Keratinocyte (primary cell): ENCODE data around the gene KIF1B. TPM values are rescaled to one million over a fixed set of nuclear protein-coding genes. Genes with fewer than 3 reads are reported as not detected.

Experiments used
- DNase-seq: peaks from one replicate; pipeline ENCODE4 v3.0.0-alpha.2; 2011; ENCODE audit warnings: low read depth, missing footprints, low spot score
- FAIRE-seq: peaks from 2 replicates; lab custom pipeline; 2011; peaks lifted over from hg19 to GRCh38; lab: Jason Lieb, UNC
- H2AFZ ChIP-seq: 2 replicates; pipeline ENCODE4 v1.6.0; 2012; ENCODE audit warnings: low read length, control low read depth, inconsistent platforms; ENCODE audit not compliant: control insufficient read depth
- H3K27ac ChIP-seq: 2 replicates; pipeline ENCODE4 v1.5.1; 2011; ENCODE audit warnings: low read length; ENCODE audit not compliant: control insufficient read depth, insufficient read depth
- H3K27me3 ChIP-seq: 3 replicates; pipeline ENCODE4 v1.6.0; 2011; ENCODE audit warnings: low read length; ENCODE audit not compliant: control insufficient read depth, insufficient read depth; ENCODE audit errors: extremely low read depth
- H3K36me3 ChIP-seq, 2 experiments: 2 replicates in 1 of 2; 3 replicates in 1 of 2; pipeline ENCODE4 v1.5.1; 2011; ENCODE audit warnings: low read length in 2 of 2, mild to moderate bottlenecking in 1 of 2; ENCODE audit not compliant: control insufficient read depth in 2 of 2, insufficient read depth in 2 of 2; ENCODE audit errors: extremely low read depth in 1 of 2
- H3K4me1 ChIP-seq: 3 replicates; pipeline ENCODE4 v1.5.1; 2011; ENCODE audit warnings: low read length; ENCODE audit not compliant: control insufficient read depth, insufficient read depth; ENCODE audit errors: extremely low read depth
- H3K4me2 ChIP-seq: 3 replicates; pipeline ENCODE4 v1.6.0; 2011; ENCODE audit warnings: low read depth, low read length; ENCODE audit not compliant: control insufficient read depth, insufficient read depth; ENCODE audit errors: extremely low read depth
- H3K4me3 ChIP-seq, 3 experiments: fragments of 200-600 bp in 1 of 3; sonication (generic) in 1 of 3; 2 replicates in 2 of 3; 3 replicates in 1 of 3; pipeline ENCODE4 v1.5.1; 2011 to 2016; ENCODE audit warnings: low read length in 3 of 3, mild to moderate bottlenecking in 3 of 3, control low read depth in 2 of 3, inconsistent platforms in 1 of 3, low read depth in 1 of 3, mixed read lengths in 1 of 3, mixed run types in 1 of 3, moderate library complexity in 1 of 3; ENCODE audit not compliant: control insufficient read depth in 2 of 3, insufficient read depth in 2 of 3; ENCODE audit errors: extremely low read depth in 1 of 3
- H3K79me2 ChIP-seq: 2 replicates; pipeline ENCODE4 v1.6.0; 2012; ENCODE audit warnings: low read length; ENCODE audit not compliant: control insufficient read depth, insufficient read depth
- H3K9ac ChIP-seq: 3 replicates; pipeline ENCODE4 v1.6.0; 2011; ENCODE audit warnings: low read length; ENCODE audit not compliant: control insufficient read depth, insufficient read depth; ENCODE audit errors: extremely low read depth
- H3K9me1 ChIP-seq: 3 replicates; pipeline ENCODE4 v1.6.0; 2011; ENCODE audit warnings: low read length; ENCODE audit not compliant: control insufficient read depth, insufficient read depth; ENCODE audit errors: extremely low read depth
- H3K9me3 ChIP-seq: 2 replicates; pipeline ENCODE4 v1.5.1; 2012; ENCODE audit warnings: low read depth, low read length; ENCODE audit not compliant: control insufficient read depth
- H4K20me1 ChIP-seq: 3 replicates; pipeline ENCODE4 v1.6.0; 2011; ENCODE audit warnings: low read length; ENCODE audit not compliant: control insufficient read depth, insufficient read depth; ENCODE audit errors: extremely low read depth
- CTCF ChIP-seq, 3 experiments: IDR thresholded peaks in 1 of 3; conservative IDR thresholded peaks in 1 of 3; optimal IDR thresholded peaks in 1 of 3; 2 replicates in 2 of 3; 3 replicates in 1 of 3; pipeline versions ENCODE3 to v1.5.1; 2011; ENCODE audit warnings: low read length in 3 of 3, mild to moderate bottlenecking in 3 of 3, moderate library complexity in 2 of 3, control low read depth in 1 of 3, inconsistent platforms in 1 of 3; ENCODE audit not compliant: insufficient read depth in 2 of 3; ENCODE audit errors: extremely low read depth in 1 of 3
- EZH2 ChIP-seq: IDR thresholded peaks from one replicate; pipeline ENCODE4 v1.6.1; 2012; ENCODE audit warnings: inconsistent platforms, mild to moderate bottlenecking, low read length, moderate library complexity
- dilution Hi-C: fragments of 300-500 bp; cut with MboI; formaldehyde crosslinking; loops from one replicate; pipeline ENCODE4 v1.7.0; 2020; ENCODE audit warnings: low sequenced_read_pairs; ENCODE audit not compliant: extremely low pct_ligation_motif_present
- polyA plus RNA-seq, 5 experiments: library from polyadenylated mRNA; depleted of rRNA in 3 of 5; stranded (reverse) in 3 of 5; stranded (forward) in 1 of 5; unstranded in 1 of 5; fragments of >200 nt; gene quantifications; 1 replicate in 1 of 5; 2 replicates in 3 of 5; 3 replicates in 1 of 5; pipeline versions ENCODE4 v1.2.1 to v1.2.3, GENCODE V29; 2011 to 2012; ENCODE audit warnings: missing spikeins in 2 of 5, low read depth in 1 of 5, low replicate concordance in 1 of 5

KIF1B gene
- polyA plus RNA-seq, 1 donor (not counting 4 experiments of a cell fraction or from before 2014, with no cell fraction given), result 15.1 TPM

GRCh38 chr1:10209590-10209904 lies 823 bp upstream of the KIF1B start:
- dilution Hi-C loops, result no loop called here
- H2AFZ ChIP-seq, result peak overlapping the region; percentile 61
- H3K9ac ChIP-seq, result peak overlapping the region; percentile 90
- H3K27ac ChIP-seq, result peak overlapping the region; percentile 79
- FAIRE-seq (no peak), DNase-seq (no peak)
- peaks cover 2% of the 10 kb centered on the region for H3K9me1 ChIP-seq
- H3K4me3 ChIP-seq, result peak overlapping the region; percentile 53 to 83 (median 65)
- no peaks in the 10 kb centered on the region for H4K20me1 ChIP-seq
- no peaks in the 10 kb centered on the region for H3K9me3 ChIP-seq
- H3K4me1 ChIP-seq, result peaks cover 16% of the 10 kb centered on the region
- TF ChIP-seq CTCF (optimal IDR thresholded peaks at IDR 0.05 in 1 of 3, IDR thresholded peaks at IDR 0.05 in 1 of 3, conservative IDR thresholded peaks at IDR 0.05 in 1 of 3; ENCODE audit: extremely low read depth in 1 of 3, insufficient read depth in 2 of 3, low read length in 3 of 3), result no peak
- TF ChIP-seq EZH2, result no peak
- no peaks in the 10 kb centered on the region for H3K27me3 ChIP-seq
- H3K36me3 ChIP-seq, result no peaks in the 10 kb centered on the region
- peak overlapping the region; percentile 77 for H3K4me2 ChIP-seq
- peaks cover 33% of the 10 kb centered on the region for H3K79me2 ChIP-seq

DNA sequence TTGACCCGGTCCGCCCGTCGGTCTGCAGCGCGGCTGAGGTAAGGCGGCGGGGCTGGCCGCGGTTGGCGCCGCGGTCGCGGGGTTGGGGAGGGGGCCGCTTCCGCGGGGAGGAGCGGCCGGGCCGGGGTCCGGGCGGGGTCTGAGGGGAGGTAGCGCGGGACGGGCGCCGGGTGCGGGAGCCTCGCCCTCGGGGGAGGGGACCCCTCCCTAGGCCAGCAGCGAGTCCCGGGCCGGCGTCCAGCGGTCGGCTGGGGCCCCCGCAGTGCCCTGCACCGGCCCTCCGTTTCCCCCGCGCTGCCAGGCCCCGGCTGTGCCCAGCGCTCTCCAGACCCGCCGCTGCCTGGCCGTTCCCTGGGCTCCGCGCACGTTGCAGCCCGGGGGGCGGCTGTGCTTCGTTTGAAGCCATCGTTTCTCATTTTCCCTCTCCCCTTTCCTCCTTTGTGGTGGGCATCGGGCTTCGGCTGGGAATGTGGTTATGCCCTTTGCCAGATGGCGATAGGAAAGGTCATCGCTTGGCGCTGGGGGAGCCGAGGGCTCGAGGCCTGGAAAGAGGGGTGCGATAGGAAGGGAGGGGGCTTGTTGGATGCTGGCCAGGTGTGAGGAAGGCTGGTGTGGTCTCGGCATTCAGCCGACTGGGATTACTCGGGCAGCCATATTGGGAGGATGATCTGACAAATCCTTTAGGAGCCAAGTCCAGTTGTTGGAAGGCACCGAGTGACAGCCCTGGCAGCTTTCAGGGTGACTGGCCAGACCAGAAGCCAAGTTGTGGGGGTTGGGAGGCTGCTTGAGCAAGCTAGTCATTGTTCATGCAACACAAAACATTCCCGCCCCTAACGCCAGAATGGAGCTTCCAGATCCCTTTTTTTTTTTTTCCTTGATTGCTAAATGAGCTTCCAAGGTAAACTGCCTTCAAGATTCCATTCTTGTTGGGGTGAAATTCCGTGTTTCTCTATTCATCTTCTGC lies 753 bp downstream of the KIF1B start:
- peak overlapping the region; percentile 91 for H3K9ac ChIP-seq
- H3K79me2 ChIP-seq, result peaks cover 44% of the 10 kb centered on the region
- dilution Hi-C loops, result no loop called here

More for the DNA sequence above, 753 bp downstream of the KIF1B start:
- FAIRE-seq (no peak), DNase-seq (no peak)
- Histone ChIP-seq H3K4me3 (peak overlapping the region; percentile 53 to 89 (median 88)), H3K4me2 (peak overlapping the region; percentile 96), H3K9me1 (peaks cover 2% of the 10 kb centered on the region), H3K36me3 (no peaks in the 10 kb centered on the region), H3K9me3 (no peaks in the 10 kb centered on the region), H3K27me3 (no peaks in the 10 kb centered on the region), H2AFZ (peak overlapping the region; percentile 85), H4K20me1 (peaks cover 3% of the 10 kb centered on the region), H3K27ac (peak overlapping the region; percentile 79), H3K4me1 (peaks cover 16% of the 10 kb centered on the region)
- TF ChIP-seq EZH2, result no peak
- no peak for TF ChIP-seq CTCF (optimal IDR thresholded peaks at IDR 0.05 in 1 of 3, IDR thresholded peaks at IDR 0.05 in 1 of 3, conservative IDR thresholded peaks at IDR 0.05 in 1 of 3; ENCODE audit: extremely low read depth in 1 of 3, insufficient read depth in 2 of 3, low read length in 3 of 3)
